ENCODE measurements around the gene MAP3K4. TPM values are rescaled to one million over a fixed set of nuclear protein-coding genes. Genes with fewer than 3 reads are reported as not detected.

Gene MAP3K4
- total RNA-seq, 1 donor from 2014 or later = 66.5 TPM

DNA sequence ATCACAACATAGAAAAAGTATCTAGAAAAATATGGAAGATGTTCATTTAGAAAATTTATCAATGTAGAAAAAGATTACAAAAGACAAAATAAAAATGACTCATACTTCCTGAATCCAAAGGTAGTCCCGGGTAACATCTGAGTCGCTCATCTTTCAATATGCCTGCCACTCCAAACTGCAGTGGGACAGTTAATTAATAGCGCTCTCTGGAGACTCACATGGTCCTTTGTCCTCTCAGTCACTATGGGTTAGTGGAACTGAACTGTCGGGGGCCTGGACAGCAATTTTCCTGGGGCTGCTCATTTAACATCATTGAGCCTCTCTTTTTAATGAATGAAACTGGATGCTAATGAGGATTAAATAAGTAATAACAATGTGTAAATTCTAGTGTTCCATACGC is 103.4 kb downstream of the MAP3K4 start:
- ChIA-PET POLR2A (no interaction called here), CTCF (no interaction called here)
- intact Hi-C loops (cut with micrococcal nuclease) = no loop called here
- Mint-ChIP-seq H3K4me1 (no peaks in the 10 kb centered on the region), H3K27me3 (no peaks in the 10 kb centered on the region), H3K4me3 (no peak overlapping the region), H3K36me3 (ENCODE audit: low read depth) (peaks cover 78% of the 10 kb centered on the region), H3K9me3 (no peaks in the 10 kb centered on the region), H3K27ac (no peak overlapping the region)
- no peak for DNase-seq
- TF ChIP-seq CTCF (IDR thresholded peaks at IDR 0.05) = no peak
- ATAC-seq (ENCODE audit: low read depth) = no peak

DNA sequence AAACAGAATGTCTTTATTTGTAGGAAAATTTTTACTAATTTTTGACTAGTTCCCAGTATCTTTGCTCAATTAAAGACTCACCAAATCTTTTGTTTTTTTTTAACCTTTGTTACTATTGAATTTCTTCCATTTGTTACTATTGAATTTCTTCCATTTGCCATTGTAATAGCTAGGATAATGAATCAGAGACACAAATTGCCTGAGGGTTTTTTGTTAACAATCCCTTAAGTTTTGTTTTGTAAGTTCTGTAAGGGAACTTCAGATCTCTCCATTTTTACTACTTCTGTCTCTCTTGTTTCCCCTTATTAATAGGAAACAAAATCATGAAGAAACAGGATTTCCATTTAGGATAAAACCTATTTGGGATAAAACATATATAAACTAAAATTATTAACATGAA is 104.3 kb downstream of the MAP3K4 start:
- H3K9me3 Mint-ChIP-seq = no peaks in the 10 kb centered on the region
- CTCF ChIA-PET = no interaction called here
- intact Hi-C loops (cut with micrococcal nuclease) = no loop called here
- H3K27me3 Mint-ChIP-seq = no peaks in the 10 kb centered on the region
- H3K27ac Mint-ChIP-seq = no peak overlapping the region
- POLR2A ChIA-PET = no interaction called here
- H3K36me3 Mint-ChIP-seq (ENCODE audit: low read depth) = peaks cover 78% of the 10 kb centered on the region
- H3K4me1 Mint-ChIP-seq = no peaks in the 10 kb centered on the region
- no peak for ATAC-seq (ENCODE audit: low read depth)
- no peak overlapping the region for H3K4me3 Mint-ChIP-seq
- DNase-seq = no peak
- no peak for TF ChIP-seq CTCF (IDR thresholded peaks at IDR 0.05)

DNA sequence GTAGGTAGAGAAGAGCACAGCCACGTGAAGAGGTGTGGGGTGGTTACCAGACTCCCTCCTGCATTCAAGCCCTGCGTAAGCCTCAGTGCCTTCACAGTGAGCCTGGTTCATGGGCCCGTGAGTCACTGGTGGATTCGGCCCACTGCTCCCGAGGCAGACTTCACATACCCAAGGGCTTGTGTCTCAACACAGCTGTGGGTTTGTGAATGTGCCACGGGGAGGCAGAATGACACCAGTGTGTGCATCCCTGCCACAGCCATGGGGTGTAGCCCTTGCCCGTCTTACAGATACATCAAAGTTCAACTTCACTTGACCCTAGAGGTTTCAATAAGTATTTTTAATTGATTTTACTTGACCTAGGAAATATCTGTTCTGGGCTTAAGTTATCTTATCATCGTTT is 108.5 kb downstream of the MAP3K4 start:
- CTCF ChIA-PET = no interaction called here

GRCh38 chr6:161101517-161101916 is 109.9 kb downstream of the MAP3K4 start:
- Mint-ChIP-seq H3K9me3 (no peaks in the 10 kb centered on the region), H3K4me3 (no peak overlapping the region), H3K4me1 (no peaks in the 10 kb centered on the region), H3K27me3 (no peaks in the 10 kb centered on the region), H3K27ac (no peak overlapping the region), H3K36me3 (ENCODE audit: low read depth) (peaks cover 71% of the 10 kb centered on the region)
- DNase-seq (no peak), ATAC-seq (ENCODE audit: low read depth) (no peak)
- ChIA-PET CTCF (interaction anchor here (1.3 to 1.7 kb wide), 2 partner anchors 171 to 269 kb away, joined by 3 to 8 read pairs; no protein-coding TSS in a partner anchor), POLR2A (no interaction called here)
- intact Hi-C loops (cut with micrococcal nuclease) = loop anchor here (1.0 kb wide), 1 partner anchor 270 kb away; no protein-coding TSS in a partner anchor
- no peak for TF ChIP-seq CTCF (IDR thresholded peaks at IDR 0.05)

More for the DNA sequence above, 108.5 kb downstream of the MAP3K4 start:
- Mint-ChIP-seq H3K27ac (no peak overlapping the region), H3K27me3 (no peaks in the 10 kb centered on the region), H3K4me1 (no peaks in the 10 kb centered on the region), H3K4me3 (no peak overlapping the region), H3K36me3 (ENCODE audit: low read depth) (peaks cover 68% of the 10 kb centered on the region), H3K9me3 (no peaks in the 10 kb centered on the region)
- no peak for TF ChIP-seq CTCF (IDR thresholded peaks at IDR 0.05)
- ATAC-seq (ENCODE audit: low read depth) (no peak), DNase-seq (no peak)
- intact Hi-C loops (cut with micrococcal nuclease) = no loop called here
- POLR2A ChIA-PET = no interaction called here

GRCh38 chr6:161103475-161103874 is 111.9 kb downstream of the MAP3K4 start:
- ATAC-seq (ENCODE audit: low read depth) (no peak), DNase-seq (no peak)
- no peak for TF ChIP-seq CTCF (IDR thresholded peaks at IDR 0.05)
- Mint-ChIP-seq H3K4me1 (no peaks in the 10 kb centered on the region), H3K36me3 (ENCODE audit: low read depth) (peaks cover 74% of the 10 kb centered on the region), H3K9me3 (no peaks in the 10 kb centered on the region), H3K4me3 (no peak overlapping the region), H3K27me3 (no peaks in the 10 kb centered on the region), H3K27ac (no peak overlapping the region)
- intact Hi-C loops (cut with micrococcal nuclease) = no loop called here
- CTCF ChIA-PET = no interaction called here
- POLR2A ChIA-PET = no interaction called here
